HG02678 (cell line): ENCODE measurements around the gene INTS6L.
"Not testable (repeated sequence)": the region's sequence is repeated elsewhere in the genome, so short reads cannot be mapped to it uniquely, and the experiment has no call there.

Experiments used
- ATAC-seq: cut with Tn5 transposase; IDR thresholded peaks from one replicate; pipeline ENCODE4 v1.9.1; 2021; ENCODE audit warnings: mild to moderate bottlenecking, moderate library complexity; ENCODE audit not compliant: unreplicated experiment

The INTS6L gene

DNA sequence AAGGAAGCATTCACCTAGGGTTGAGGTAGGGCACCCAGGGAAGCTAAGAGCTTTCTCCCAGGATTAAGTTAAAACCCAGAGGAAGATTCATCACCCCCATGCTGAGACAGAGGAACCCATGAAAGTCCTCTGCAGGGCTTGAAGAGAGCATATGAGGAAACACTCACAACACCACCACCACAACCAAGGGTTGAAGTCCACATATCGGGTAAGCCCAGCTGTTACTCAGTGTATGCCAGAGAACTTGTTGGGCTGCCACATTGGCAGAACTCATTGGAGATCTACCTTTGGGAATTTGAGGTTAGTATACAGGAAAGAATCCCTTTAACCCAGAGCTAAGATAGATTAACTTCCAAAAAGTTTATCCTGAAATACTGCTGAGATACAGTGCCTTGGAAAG lies 75.1 kb downstream of the INTS6L start:
- ATAC-seq, result no peak

DNA sequence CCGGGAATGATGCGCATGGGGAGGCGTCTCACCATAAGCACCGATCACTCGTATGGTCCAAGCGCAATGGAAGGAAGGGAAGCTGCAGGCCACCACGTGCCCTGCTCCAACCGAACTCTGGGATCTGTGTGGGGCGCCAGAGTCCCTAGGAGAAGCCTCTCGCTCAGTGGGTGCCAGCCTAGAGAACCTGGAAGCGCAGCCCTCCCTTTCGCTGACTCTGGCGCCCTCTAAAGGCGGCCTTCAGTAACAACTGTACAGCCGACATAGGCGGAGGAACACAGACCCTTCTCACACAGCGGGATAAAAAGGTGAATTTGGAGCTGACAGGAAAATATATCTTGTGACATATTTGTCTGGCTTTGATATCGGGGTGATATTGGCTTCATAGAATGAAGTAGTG lies 76.0 kb downstream of the INTS6L start:
- no peak for ATAC-seq

GRCh38 chrX:135605906-135606305 lies 85.4 kb downstream of the INTS6L start:
- ATAC-seq, result no peak

GRCh38 chrX:135624408-135625204 lies 104.1 kb downstream of the INTS6L start:
- not testable (repeated sequence) for ATAC-seq

DNA sequence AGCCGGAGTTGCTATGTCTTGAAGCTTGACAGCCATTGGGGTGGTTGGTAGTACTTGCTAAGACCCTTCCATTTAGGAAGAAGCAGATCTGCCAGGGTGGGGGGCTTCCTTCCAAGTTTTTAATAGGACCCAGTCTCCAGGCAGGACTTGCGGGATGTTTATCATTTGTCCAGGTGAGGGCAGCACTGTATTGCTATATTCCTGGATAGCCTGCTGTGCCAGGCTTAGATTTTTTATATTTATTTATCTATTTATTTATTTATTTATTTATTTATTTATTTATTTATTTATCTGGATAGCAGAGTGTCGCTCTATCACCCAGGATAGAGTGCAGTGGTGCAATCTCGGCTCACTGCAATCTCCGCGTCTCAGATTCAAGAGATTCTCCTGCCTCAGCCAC lies 105.5 kb downstream of the INTS6L start:
- no peak for ATAC-seq

DNA sequence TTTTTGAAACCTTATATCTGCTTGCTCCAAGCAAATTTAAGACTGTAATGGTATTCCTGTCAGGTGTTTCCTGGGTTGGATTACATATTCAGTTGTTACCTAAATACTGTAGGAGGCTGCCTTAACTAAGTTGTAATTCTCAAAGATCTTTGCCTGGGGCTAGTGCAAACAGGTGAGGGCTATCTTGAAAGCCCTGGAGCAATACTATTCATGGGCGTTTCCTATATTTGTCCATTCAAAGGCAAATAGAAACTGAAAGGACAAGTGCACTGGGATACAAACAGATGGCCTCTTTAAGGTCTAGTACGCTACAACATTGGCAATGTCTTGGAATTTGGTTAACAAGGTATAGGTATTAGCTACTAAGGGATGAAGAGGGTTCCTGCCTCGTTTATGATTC lies 108.9 kb downstream of the INTS6L start:
- no peak for ATAC-seq
